HL-60 (cell line): ENCODE results near the gene ACTN1.

Experiments
- CTCF ChIP-seq: IDR thresholded peaks from one replicate; pipeline ENCODE4 v1.5.1; 2011; ENCODE audit warnings: low read length, control low read depth, inconsistent platforms; ENCODE audit not compliant: insufficient read depth
- POLR2AphosphoS5 ChIP-seq: IDR thresholded peaks from 2 replicates; pipeline ENCODE4 v1.6.1; 2012; ENCODE audit warnings: low read depth
- TF ChIP-seq, protein P1 (sequence below): IDR thresholded peaks from 2 replicates; pipeline ENCODE4 v1.6.1; 2012; ENCODE audit warnings: low read depth; ENCODE audit not compliant: insufficient replicate concordance

- TF ChIP-seq POLR2AphosphoS5 (no peak), CTCF (no peak)
- TF ChIP-seq, protein P1, sequence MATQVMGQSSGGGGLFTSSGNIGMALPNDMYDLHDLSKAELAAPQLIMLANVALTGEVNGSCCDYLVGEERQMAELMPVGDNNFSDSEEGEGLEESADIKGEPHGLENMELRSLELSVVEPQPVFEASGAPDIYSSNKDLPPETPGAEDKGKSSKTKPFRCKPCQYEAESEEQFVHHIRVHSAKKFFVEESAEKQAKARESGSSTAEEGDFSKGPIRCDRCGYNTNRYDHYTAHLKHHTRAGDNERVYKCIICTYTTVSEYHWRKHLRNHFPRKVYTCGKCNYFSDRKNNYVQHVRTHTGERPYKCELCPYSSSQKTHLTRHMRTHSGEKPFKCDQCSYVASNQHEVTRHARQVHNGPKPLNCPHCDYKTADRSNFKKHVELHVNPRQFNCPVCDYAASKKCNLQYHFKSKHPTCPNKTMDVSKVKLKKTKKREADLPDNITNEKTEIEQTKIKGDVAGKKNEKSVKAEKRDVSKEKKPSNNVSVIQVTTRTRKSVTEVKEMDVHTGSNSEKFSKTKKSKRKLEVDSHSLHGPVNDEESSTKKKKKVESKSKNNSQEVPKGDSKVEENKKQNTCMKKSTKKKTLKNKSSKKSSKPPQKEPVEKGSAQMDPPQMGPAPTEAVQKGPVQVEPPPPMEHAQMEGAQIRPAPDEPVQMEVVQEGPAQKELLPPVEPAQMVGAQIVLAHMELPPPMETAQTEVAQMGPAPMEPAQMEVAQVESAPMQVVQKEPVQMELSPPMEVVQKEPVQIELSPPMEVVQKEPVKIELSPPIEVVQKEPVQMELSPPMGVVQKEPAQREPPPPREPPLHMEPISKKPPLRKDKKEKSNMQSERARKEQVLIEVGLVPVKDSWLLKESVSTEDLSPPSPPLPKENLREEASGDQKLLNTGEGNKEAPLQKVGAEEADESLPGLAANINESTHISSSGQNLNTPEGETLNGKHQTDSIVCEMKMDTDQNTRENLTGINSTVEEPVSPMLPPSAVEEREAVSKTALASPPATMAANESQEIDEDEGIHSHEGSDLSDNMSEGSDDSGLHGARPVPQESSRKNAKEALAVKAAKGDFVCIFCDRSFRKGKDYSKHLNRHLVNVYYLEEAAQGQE: no peak
Observed at GRCh38 chr14:69002069-69002468, 23.0 kb upstream of the ACTN1 start.
